ENCODE measurements around the gene POLR1F.
"Not testable (repeated sequence)": the region's sequence is repeated elsewhere in the genome, so short reads cannot be mapped to it uniquely, and the experiment has no call there.

Gene POLR1F, protein sequence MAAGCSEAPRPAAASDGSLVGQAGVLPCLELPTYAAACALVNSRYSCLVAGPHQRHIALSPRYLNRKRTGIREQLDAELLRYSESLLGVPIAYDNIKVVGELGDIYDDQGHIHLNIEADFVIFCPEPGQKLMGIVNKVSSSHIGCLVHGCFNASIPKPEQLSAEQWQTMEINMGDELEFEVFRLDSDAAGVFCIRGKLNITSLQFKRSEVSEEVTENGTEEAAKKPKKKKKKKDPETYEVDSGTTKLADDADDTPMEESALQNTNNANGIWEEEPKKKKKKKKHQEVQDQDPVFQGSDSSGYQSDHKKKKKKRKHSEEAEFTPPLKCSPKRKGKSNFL

DNA sequence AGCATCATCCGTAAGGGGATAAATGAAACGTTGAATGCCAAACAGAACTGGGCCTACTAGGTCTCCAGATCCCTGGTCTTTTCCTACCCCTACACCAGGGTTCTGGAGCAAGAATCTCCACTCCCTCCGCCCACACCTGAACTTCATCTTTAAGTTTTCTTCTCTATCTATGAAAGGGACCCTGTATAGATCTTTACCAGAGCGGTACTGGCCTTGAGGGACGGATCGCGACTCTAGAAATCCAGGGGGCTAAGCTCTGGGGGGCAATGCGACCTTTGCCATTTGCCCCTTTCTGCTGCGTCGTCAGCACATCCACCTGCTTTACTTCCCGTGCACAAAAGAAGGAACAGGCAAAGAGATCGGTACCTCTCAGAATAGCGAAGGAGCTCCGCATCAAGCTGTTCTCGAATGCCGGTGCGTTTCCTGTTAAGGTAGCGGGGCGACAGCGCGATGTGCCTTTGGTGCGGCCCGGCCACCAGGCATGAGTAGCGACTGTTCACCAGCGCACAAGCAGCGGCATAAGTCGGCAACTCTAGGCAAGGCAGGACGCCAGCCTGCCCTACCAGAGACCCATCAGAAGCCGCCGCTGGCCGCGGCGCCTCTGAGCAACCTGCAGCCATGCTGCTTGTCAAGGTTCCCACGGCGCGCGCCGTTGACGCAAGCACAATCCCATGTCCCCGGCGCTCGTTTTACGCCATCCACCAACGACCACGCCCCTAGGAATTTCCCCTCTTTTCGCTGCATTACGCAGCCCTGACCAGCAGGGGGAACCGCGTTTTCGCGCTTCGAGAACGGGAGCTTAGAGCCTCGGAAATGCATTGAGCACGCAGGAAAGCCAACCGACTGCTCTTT is at the start of gene POLR1F:
TSS of gene POLR1F (minus strand) at position 641 of the 852 bp plus-strand sequence. CDS start at position 620, 21 bp downstream.
- DNase-seq, result peak; percentile 95 to 96

DNA sequence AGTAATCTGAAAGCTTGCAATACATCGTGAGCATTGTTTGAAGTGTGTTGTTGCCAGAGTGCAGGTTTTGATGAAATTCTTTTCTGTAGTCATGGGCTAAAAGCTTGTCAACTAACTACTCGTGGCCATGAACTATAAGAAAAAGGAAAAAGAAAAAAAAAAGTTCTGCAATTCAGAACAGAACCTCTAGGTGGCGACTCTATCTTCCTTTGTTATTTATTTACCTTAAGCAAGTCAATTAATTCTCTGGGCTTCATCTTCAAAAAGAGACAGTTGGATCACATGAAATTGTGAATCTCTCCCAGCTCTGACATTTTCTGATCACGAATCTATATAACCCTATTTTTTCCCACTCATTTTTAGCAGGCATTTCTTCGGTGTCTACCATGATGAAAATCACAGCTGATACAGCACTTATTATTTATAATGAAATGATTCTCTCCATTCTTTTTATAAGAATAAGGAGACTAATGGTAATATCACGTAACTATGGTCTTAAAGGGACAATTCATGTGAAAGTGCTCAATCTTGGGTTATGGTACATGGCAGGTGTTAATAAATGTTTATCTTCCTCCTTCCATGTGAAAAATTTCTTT is 45.8 kb upstream of the POLR1F start:
- DNase-seq, result no peak

DNA sequence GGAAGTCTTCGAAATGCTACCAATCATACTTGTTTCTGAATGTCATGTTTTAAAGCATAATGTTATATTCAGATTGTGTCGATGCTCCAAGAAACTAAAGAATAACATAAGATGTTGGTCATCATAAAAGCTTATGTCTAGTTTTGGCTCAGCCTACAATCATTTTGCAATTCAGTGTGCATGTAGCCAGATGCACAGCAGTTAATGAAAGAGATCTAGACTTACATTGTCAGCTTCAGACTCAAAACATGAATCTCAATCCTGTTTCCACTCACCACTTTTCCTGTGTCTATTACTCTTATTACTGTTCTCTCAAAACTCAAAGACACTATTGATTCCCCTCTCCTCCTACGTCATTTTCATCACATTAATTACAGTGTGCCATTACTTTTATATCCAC is 43.2 kb upstream of the POLR1F start:
- no peak for DNase-seq

DNA sequence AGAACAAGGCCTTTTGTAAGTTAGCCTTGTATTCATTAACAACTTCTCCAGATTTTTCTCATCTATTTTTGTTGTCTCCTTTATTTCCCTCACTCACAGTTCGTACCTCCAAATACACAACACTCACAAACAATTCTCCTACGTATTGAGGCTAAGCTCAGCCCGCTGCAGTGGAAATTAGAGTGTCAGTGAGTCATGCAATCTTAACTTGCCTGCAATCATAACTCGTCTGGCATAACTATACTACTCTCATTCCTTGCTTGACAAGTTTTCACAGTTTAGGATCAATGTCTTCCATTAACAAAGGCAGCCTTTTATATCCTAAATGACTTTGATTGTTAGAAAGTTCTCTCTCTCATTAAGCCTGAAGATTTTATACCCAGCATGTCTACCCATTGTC is 40.8 kb upstream of the POLR1F start:
- no peak for DNase-seq

DNA sequence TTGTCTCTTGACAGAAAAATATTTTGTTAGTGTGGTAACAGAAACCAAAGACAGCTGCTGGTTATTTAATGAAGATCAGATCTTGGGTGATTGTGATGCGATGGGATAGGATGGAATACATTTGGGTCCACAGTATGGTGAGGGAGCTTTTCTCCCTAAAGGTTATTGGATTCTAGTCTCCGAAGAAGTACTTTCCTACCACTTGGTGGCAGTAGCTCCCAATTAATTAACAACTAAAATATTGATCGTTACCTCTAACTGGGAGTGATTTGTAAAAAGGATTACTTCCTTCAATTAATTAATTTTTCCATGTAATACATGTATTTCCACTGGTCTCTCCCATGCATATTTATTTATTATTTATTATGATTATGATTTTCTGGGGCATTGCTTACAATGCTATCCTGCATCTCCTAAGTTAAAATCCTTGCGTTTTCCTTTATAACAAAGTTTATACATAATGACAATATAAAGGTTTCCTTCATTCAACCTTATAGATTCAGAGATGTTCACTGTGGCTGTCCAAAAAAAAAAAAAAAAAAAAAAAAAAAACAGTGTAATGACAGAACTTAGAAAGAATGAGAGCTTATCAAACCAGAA is 39.0 kb upstream of the POLR1F start:
- peak in 1 of 2 donors; percentile 54 for DNase-seq

DNA sequence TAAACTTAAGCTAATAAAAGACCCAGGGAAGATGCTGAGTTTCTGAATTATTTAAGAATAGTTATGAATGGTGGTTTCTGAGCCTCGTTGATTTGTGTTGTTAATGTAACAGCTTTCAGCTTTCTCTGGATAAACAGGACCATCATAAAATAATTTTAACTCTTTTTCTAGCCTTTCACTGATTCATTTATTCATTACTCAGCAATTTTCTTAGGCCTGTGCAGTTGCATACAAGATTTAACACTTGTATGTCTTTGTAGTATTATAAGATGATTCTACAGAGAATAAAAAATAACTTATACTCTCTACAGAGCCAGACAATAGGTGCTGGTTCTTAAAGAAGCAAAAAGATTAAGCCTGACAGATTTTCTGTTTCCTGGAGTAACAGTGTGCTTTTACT is 35.2 kb upstream of the POLR1F start:
- no peak for DNase-seq

DNA sequence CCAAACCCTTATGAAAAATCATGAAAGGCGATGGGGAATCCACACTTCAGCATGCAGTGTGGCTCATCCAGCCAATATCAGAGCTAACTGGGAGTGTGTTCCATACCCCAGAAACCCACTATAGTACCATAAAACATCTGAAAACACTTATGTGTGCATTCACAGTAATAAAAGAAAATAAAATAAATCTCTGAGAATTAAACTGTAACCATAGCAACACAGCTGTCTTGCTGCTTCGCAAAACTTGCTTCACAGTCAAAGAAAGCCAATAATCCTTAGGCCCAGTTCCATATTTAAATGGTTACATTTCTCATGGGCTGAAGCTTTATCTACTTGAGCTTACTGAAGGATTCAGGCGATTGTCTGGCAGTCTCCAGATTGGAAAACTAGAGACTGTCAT is 19.9 kb upstream of the POLR1F start:
- no peak for DNase-seq

DNA sequence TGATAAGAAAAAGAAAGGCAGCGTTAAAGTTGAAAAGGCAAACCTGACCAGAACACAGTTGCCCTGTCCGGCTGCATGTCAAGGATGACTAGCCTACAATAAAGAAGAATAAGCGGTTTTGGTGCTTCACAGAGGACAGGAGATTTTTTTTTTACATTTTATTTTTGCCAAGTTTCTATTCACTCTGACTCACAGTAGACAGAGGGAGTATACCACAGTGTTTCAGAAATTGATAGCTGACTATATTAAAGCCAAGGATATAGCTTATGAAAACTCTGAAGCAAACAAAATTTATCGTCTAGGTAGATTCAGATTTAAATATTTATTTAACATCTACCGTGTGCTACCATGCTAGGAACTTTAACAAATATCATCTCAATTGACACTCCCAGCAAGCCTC is 16.9 kb upstream of the POLR1F start:
- no peak for DNase-seq

DNA sequence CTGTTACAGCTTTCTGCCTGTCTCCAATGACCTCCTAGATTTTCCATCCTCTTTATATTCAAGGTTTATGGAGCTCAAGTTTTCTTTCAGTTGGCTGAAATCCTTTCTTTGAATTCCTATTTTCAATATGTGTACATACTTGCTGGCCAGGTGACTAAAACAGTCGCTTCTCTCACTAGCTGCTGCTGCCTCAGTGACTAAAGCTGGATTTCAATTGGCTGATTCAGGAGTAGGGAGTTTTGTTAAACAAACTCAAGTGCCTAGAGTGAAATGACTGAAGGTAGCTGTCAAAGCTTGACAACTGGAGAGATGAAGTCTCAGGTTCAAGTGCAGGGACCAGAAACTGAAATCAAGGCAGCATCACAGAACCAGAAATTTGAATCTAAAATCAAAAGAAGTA is 6.7 kb upstream of the POLR1F start:
- no peak for DNase-seq

DNA sequence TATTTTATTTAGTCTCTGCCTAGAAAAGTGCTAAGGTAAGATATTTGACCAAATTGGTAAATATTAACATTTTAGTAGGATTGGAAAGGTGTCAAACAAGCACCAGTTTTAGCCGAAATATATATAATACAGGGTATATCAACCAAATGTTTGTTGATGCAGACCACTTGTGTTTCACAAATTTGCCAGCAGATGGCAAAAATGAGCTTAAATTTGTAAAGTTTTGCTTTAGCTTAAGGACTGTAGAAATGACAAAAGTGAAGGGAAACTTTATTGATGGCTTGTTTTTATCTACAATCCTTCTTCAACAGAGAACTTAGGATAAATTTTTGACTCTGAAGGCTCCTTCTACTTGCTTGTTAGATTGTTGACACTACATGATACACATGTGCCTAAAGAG is 4.8 kb upstream of the POLR1F start:
- DNase-seq, result peak in 1 of 2 donors; percentile 5

DNA sequence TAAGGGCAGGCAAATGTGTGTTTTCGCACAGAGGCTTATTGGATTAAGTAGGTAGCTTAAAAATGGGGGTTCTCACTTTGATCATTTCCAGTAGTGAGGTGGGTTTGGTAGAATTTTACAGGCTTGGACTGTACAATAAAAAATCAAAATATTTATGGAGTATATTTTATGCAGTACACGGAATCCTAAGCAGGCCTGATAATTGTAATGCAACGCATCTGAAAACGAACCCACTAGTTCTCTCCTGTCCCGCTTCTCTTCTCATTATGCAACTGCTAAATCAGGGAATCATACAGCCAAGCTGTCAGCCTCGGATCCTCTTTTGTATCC is 377 bp upstream of the POLR1F start:
- no peak for DNase-seq

DNA sequence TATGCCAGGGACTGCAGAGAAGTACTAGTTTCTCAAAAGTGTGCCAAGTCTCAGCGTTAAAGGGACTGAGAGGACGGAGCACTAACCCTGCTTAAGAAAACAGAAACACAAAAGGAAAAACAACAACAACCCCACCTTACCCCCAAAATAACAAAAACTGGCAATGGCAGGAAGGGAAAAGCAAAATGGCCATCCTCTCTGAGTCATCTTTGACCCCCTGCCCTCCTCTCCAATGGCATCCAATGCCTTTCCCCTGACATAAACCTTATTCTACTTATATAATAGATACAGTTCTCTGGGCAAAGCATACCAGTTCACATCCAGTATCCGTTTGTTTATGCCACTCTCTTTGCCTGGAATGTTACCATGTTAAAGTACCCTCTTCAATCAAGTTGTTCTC is 1.6 kb downstream of the POLR1F start:
- no peak for DNase-seq

DNA sequence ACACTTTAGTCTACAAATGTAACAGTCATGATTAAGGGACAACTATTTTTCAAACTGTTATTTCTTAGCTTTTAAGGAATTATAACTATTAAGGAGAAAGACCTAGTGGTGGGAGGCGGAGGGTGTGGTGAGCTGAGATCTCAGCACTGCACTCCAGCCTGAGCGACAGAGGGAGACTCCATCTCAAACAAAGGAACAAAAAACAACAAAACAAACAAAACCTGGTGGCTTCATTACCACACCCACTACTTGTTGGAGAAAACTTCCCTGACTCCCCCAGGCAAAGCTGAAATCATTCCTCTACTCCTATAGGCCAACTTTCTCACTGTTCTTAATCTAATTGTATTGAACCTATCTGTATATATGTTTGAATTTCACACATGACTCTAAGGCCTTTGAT is 3.2 kb downstream of the POLR1F start:
- DNase-seq, result no peak

DNA sequence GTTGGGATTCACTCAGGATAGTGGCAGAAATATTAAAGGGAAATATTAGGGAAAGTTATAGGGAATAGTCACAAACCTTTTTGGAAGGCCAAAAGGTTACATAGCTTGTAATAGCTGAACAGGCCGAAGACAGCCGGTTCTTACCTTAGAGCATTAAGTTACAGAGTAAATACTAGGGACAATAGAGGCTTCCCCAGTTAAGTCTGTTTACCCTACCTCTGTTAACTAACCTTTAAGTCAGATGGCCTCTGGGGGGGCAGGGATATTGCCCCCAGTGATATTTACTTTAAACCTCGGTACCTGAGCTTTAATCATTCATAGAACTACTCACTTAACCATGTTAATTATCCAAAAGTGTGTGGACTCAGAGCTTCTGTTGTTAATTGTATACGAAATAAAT is 7.4 kb downstream of the POLR1F start:
- DNase-seq, result no peak

DNA sequence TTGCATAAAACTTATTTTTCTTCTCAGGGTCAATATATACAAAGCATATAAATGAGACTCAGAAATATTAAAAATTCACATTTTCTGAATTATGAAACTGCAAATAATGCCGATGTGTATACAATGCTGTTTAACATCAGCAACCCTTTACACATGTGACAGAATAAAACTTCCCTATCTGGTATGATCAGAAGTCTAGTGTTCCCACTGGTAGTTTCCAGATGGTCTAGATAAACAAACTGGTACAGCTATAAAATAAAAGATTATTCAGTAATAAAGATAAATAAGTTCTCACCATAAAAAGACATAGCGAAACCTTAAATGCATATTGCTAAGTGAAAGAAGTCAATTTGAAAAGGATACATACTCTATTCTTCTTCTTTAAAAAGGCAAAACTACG is 7.9 kb downstream of the POLR1F start:
- no peak for DNase-seq

DNA sequence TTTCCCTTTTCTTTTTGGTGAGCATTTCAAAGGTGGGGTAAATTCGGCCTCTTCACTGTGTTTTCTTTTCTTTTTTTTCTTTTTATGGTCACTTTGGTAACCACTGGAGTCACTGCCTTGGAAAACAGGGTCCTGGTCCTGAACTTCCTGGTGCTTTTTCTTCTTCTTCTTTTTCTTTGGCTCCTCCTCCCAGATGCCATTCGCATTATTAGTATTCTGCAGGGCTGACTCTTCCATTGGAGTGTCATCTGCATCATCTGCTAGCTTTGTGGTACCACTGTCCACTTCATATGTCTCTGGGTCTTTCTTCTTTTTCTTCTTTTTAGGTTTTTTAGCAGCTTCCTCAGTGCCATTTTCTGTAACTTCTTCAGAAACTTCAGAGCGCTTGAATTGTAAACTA is 10.5 kb downstream of the POLR1F start:
- no peak for DNase-seq

DNA sequence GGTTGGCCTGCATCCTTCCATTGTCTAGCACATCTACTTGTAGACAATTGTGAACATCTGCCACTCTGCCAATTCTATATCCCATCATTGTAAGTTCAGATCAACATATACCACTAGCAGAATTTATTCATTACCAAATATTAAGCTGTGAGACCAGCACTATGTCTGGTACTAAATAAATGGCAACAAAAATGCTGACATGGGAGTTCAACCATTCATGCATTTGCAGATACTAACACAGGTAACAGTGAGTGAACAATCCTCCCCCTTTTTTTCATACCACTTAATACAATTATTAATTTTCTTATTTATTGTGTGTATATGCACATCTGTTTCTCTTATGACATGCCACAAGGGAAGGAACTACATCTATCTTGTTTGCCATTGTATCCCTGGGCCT is 11.9 kb downstream of the POLR1F start:
- DNase-seq, result no peak

DNA sequence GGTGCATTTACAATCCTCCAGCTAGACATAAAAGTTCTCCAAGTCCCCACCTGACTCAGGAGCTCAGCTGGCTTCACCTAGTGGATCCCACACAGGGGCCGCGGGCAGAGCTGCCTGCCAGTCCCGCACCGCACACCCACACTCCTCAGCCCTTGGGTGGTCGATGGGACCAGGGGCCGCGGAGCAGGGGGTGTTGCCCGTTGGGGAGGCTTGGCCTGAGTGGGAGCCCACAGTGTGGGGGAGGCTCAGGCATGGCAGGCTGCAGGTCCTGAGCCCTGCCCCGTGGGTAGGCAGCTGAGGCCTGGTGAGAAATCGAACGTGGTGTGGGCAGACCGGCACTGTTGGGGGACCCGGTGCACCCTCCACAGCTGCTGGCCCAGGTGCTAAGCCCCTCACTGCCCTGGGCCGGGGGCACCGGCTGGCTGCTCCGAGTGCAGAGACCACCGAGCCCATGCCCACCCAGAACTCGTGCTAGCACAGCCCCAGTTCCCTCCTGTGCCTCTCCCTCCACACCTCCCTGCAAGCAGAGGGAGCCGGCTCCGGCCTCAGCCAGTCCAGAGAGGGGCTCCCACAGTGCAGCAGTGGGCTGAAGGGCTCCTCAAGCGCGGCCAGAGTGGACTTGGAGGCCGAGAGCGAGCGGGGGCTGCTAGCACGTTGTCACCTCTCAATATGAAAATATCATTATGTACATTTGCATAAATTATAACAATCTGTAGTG is 16.6 kb downstream of the POLR1F start:
- DNase-seq, result no peak

DNA sequence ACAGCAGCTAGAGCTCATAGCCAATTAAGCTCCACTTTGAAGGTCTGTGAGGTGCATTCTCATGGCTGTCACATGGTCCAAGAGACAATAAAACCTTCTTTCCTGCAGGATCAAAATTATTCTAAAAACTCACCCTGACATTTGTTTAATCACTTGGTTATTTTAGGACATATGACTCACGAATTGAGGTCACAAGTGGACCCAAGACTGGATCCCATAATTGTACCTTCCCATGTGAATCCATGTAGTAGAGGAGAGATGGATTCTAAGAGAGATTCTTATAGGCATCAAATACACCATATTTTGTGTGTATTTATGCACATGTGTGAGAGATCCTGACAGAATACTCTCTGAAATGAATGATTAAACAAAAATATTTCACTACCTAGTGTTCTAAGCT is 18.1 kb downstream of the POLR1F start:
- DNase-seq, result no peak

DNA sequence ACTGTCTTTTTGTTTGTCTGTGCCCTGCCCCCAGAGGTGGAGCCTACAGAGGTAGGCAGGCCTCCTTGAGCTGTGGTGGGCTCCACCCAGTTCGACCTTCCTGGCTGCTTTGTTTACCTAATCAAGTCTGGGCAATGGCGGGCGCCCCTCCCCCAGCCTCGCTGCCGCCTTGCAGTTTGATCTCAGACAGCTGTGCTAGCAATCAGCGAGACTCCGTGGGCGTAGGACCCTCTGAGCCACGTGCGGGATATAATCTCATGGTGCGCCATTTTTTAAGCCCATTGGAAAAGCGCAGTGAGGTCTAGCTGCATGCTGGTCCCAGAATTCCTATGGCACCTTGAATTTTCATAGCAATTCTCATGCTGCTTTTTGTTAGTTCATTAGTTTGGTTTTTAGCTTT is 19.7 kb downstream of the POLR1F start:
- not testable (repeated sequence) for DNase-seq

DNA sequence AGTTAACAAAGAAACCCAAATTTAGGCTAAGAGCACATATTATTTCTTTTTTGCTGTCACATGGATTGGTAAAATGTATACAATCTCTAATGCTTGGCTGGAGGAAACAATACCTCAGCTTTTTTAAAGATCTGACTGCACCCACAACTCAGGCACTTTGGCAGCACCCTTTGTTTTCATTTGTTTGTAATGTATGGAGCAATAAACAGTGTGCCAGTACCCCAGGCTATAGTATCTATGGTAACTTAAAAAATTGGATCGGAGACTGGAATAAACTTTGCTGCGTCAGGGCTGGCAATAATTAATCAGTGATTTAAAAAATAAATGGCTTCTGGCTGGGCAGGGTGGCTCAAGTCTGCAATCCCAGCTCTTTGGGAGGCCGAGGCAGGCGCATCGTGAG is 27.2 kb downstream of the POLR1F start:
- no peak for DNase-seq

DNA sequence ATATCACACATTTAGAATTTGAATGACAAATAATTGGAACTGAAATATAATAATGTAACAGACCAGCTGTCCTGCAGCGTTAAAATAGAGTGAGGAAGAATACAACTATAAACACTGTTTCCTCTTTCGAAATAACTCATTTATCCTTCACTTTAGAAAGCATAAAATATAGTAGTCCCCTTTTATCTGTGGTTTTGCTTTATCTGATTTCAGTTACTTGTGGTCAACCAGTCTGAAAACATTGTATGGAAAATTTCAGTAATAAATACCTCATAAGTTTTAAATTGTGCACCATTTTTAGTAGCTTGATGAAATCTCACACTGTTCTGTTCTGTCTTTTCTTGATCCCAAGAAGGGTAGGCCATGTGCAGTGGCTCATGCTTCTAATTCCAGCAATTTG is 31.7 kb downstream of the POLR1F start:
- no peak for DNase-seq

DNA sequence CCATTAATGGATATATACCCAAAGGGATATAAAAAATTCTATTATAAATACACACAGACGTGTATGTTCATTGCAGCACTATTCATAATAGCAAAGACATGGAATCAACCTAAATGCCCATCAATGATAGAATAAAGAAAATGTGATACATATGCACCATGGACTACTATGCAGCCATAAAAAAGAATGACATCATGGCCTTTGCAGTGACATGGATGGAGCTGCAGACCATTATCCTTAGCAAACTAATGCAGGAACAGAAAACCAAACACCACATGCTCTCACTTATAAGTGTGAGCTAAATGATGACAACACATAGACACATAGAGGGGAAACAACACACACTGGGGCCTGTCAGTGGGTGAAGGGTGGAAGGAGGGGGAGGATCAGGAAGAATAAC is 33.0 kb downstream of the POLR1F start:
- DNase-seq, result no peak

All from hippocampal formation (tissue), 2 donors.